Measurements from ENCODE around the gene MMEL1. TPM values are rescaled to one million over a fixed set of nuclear protein-coding genes. Genes with fewer than 3 reads are reported as not detected.

MMEL1 gene
- polyA plus RNA-seq, 1 of the 3 experiments (the other 2 are of a cell fraction): 0.16 TPM

DNA sequence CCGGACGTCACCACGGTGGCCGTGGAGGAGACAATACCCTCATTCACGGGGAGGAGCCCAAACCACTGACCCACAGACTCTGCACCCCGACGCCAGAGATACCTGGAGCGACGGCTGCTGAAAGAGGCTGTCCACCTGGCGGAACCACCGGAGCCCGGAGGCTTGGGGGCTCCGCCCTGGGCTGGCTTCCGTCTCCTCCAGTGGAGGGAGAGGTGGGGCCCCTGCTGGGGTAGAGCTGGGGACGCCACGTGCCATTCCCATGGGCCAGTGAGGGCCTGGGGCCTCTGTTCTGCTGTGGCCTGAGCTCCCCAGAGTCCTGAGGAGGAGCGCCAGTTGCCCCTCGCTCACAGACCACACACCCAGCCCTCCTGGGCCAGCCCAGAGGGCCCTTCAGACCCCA, 69.6 kb downstream of the MMEL1 start:
- H3K9ac ChIP-seq: no peak overlapping the region
- H3K4me3 ChIP-seq (ENCODE audit: low read depth in 2 of 2, low read length in 1 of 2): no peak overlapping the region
- no peak for DNase-seq
- no peaks in the 10 kb centered on the region for H3K79me2 ChIP-seq (ENCODE audit: insufficient read depth)
- H3K9me2 ChIP-seq: no peaks in the 10 kb centered on the region
- ChIA-PET POLR2A (interaction anchor here (1.2 kb wide), 1 partner anchor 19 kb away, joined by 3 read pairs; no protein-coding TSS in a partner anchor), CTCF (no interaction called here)
- no peaks in the 10 kb centered on the region for H4K20me1 ChIP-seq (ENCODE audit: insufficient read depth)
- WGBS (ENCODE audit: low lambda C conversion rate): no CpG with 5 or more reads among the region's 18 CpGs
- no peaks in the 10 kb centered on the region for H3K36me3 ChIP-seq (replicated peaks in 1 of 2; ENCODE audit: control insufficient read depth in 1 of 2, insufficient read depth in 2 of 2, low read length in 1 of 2)
- TF ChIP-seq RCOR1 (IDR thresholded peaks at IDR 0.05; ENCODE audit: low read length) (no peak), JUND (IDR thresholded peaks at IDR 0.05) (no peak), GATA2 (CRISPR knock-in tag; IDR thresholded peaks at IDR 0.05) (no peak), RAD21 (IDR thresholded peaks at IDR 0.05; ENCODE audit: low read length) (no peak), FOXM1 (IDR thresholded peaks at IDR 0.05; ENCODE audit: low read depth) (no peak), TCF12 (IDR thresholded peaks at IDR 0.05) (no peak), IRF3 (IDR thresholded peaks at IDR 0.05; ENCODE audit: low read depth, low read length) (no peak), MAX (IDR thresholded peaks at IDR 0.05; ENCODE audit: low read depth) (no peak), FOSL2 (IDR thresholded peaks at IDR 0.05; ENCODE audit: borderline replicate concordance, low read depth) (no peak)
- TF ChIP-seq, protein P1, sequence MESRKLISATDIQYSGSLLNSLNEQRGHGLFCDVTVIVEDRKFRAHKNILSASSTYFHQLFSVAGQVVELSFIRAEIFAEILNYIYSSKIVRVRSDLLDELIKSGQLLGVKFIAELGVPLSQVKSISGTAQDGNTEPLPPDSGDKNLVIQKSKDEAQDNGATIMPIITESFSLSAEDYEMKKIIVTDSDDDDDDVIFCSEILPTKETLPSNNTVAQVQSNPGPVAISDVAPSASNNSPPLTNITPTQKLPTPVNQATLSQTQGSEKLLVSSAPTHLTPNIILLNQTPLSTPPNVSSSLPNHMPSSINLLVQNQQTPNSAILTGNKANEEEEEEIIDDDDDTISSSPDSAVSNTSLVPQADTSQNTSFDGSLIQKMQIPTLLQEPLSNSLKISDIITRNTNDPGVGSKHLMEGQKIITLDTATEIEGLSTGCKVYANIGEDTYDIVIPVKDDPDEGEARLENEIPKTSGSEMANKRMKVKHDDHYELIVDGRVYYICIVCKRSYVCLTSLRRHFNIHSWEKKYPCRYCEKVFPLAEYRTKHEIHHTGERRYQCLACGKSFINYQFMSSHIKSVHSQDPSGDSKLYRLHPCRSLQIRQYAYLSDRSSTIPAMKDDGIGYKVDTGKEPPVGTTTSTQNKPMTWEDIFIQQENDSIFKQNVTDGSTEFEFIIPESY (IDR thresholded peaks at IDR 0.05; ENCODE audit: borderline replicate concordance, low read depth): no peak
- TF ChIP-seq, protein P2, sequence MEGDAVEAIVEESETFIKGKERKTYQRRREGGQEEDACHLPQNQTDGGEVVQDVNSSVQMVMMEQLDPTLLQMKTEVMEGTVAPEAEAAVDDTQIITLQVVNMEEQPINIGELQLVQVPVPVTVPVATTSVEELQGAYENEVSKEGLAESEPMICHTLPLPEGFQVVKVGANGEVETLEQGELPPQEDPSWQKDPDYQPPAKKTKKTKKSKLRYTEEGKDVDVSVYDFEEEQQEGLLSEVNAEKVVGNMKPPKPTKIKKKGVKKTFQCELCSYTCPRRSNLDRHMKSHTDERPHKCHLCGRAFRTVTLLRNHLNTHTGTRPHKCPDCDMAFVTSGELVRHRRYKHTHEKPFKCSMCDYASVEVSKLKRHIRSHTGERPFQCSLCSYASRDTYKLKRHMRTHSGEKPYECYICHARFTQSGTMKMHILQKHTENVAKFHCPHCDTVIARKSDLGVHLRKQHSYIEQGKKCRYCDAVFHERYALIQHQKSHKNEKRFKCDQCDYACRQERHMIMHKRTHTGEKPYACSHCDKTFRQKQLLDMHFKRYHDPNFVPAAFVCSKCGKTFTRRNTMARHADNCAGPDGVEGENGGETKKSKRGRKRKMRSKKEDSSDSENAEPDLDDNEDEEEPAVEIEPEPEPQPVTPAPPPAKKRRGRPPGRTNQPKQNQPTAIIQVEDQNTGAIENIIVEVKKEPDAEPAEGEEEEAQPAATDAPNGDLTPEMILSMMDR (IDR thresholded peaks at IDR 0.05): no peak
- no peaks in the 10 kb centered on the region for H3K4me1 ChIP-seq (ENCODE audit: control insufficient read depth in 1 of 2, insufficient read depth in 2 of 2, low read depth in 1 of 2, low read length in 1 of 2)
- no peaks in the 10 kb centered on the region for H3F3A ChIP-seq (replicated peaks; ENCODE audit: insufficient read depth)
- H3K9me3 ChIP-seq: no peaks in the 10 kb centered on the region
- no peaks in the 10 kb centered on the region for H3K27me3 ChIP-seq (ENCODE audit: insufficient read depth)
- H3K4me2 ChIP-seq: no peak overlapping the region
- no peak overlapping the region for H3K27ac ChIP-seq (ENCODE audit: low read depth in 2 of 2, low read length in 1 of 2)
- no peak overlapping the region for H2AFZ ChIP-seq (ENCODE audit: low read depth)
